CD4-positive, CD25-positive, alpha-beta regulatory T cell (primary cell): ENCODE data around the gene TEC. TPM values are rescaled to one million over a fixed set of nuclear protein-coding genes. Genes with fewer than 3 reads are reported as not detected.

Experiments used
- ATAC-seq, 2 donors: fragments of 150-1000 bp; cut with Tn5 transposase; one replicate each; pipeline ENCODE4 v1.10.0; 2021; ENCODE audit warnings: low read depth in 2 of 2, moderate number of reproducible peaks in 2 of 2, moderate library complexity in 1 of 2
- DNase-seq, 3 donors: peaks; one replicate each; pipeline versions ENCODE4 v3.0.0 to v3.0.0-alpha.2; 2012 to 2022; ENCODE audit warnings: mixed read lengths in 1 of 3
- H3K27ac ChIP-seq: one replicate; pipeline ENCODE4 v1.7.0; 2013; ENCODE audit warnings: mild to moderate bottlenecking, low read length; ENCODE audit not compliant: insufficient read depth, poor library complexity, severe bottlenecking
- H3K27me3 ChIP-seq: one replicate; pipeline ENCODE4 v1.7.0; 2013; ENCODE audit warnings: low read length; ENCODE audit not compliant: control insufficient read depth, insufficient read depth
- H3K36me3 ChIP-seq: one replicate; pipeline ENCODE4 v1.7.0; 2013; ENCODE audit warnings: mild to moderate bottlenecking, low read length, moderate library complexity; ENCODE audit not compliant: control insufficient read depth, insufficient read depth
- H3K4me1 ChIP-seq: 2 replicates; pipeline ENCODE4 v1.7.0; 2013; ENCODE audit warnings: mild to moderate bottlenecking, low read length; ENCODE audit not compliant: insufficient read depth, control insufficient read depth, poor library complexity, severe bottlenecking
- H3K4me3 ChIP-seq: one replicate; pipeline ENCODE4 v1.7.0; 2013; ENCODE audit warnings: low read depth, mild to moderate bottlenecking, low read length, moderate library complexity
- H3K9me3 ChIP-seq, 2 experiments: 1 replicate in 1 of 2; 2 replicates in 1 of 2; pipeline ENCODE4 v1.7.0; 2013; ENCODE audit warnings: low read length in 2 of 2, mild to moderate bottlenecking in 1 of 2, moderate library complexity in 1 of 2; ENCODE audit not compliant: control insufficient read depth in 2 of 2
- H3K27ac Mint-ChIP-seq, 3 donors: one replicate each; pipeline ENCODE4 v1.8.0; 2020 to 2022; ENCODE audit warnings: mild to moderate bottlenecking in 3 of 3, mixed read lengths in 3 of 3, moderate library complexity in 2 of 3
- H3K27me3 Mint-ChIP-seq: one replicate; pipeline ENCODE4 v1.8.0; 2022; ENCODE audit warnings: mild to moderate bottlenecking, mixed read lengths
- H3K36me3 Mint-ChIP-seq: one replicate; pipeline ENCODE4 v1.8.0; 2020; ENCODE audit warnings: mixed read lengths
- H3K4me1 Mint-ChIP-seq, 4 donors: one replicate each; pipeline ENCODE4 v1.8.0; 2020 to 2022; ENCODE audit warnings: mixed read lengths in 4 of 4, mild to moderate bottlenecking in 1 of 4
- H3K4me3 Mint-ChIP-seq, 4 donors: one replicate each; pipeline ENCODE4 v1.8.0; 2020 to 2022; ENCODE audit warnings: mild to moderate bottlenecking in 4 of 4, mixed read lengths in 4 of 4, moderate library complexity in 3 of 4
- H3K9me3 Mint-ChIP-seq, 7 donors: one replicate each; pipeline ENCODE4 v1.8.0; 2020 to 2022; ENCODE audit warnings: mixed read lengths in 7 of 7, mild to moderate bottlenecking in 3 of 7, moderate library complexity in 2 of 7
- polyA plus RNA-seq, 4 donors: library from polyadenylated mRNA; unstranded; fragments of 300-500 nt; fragmentation: Illumina TruSeq; gene quantifications; one replicate each; pipeline ENCODE4 v1.2.3, GENCODE V29; 2021
- total RNA-seq: library from RNA; stranded (reverse); gene quantifications from one replicate; pipeline ENCODE4 v1.2.3, GENCODE V29; 2022

Gene TEC
- total and polyA plus RNA-seq, 5 donors from 2014 or later = 0.17 to 3.0 (median 1.2) TPM

DNA sequence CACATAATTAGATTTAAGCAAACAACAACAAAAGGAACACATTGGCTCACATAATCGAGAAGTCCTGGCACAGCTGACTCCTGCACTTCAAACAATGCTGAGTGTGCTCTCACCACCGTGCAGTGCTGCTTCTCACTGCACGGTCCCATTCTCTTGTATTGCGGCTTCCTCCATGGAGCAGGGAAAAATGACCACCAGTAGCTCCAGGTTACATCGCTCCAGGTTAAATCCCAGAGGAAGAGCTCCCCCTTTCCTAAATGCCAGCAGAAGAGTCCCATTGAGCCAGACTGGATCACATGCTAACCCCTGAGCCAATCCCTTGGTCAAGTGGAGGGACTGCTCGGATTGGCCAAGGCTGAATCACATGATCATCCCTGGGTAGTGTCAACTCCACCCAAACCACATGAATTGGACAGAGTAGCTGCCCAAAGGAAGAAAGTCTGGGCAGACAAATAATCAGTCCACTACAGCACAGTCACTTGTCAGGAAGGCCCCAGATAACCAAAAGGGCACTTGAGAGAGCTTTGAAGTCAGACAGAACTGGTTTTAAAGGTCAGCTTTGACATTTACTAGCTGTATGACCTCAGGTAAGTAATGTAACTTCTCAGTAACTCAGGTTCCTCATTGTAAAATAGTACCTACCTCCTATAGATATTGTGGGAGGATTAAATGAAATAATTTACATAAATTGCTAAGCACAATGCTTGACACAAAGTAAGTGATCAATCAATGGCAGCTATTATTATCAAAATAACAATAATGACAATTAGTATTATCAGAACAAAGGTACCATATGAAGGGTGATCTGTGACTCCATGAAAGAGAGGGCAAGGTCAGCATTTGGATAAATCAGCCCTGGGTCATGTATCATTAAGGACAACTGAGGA lies 14.3 kb downstream of the TEC start:
- H3K4me3 ChIP-seq = no peak overlapping the region
- ATAC-seq = no peak
- no peak for DNase-seq
- no peaks in the 10 kb centered on the region for H3K4me1 ChIP-seq
- H3K27ac ChIP-seq = no peak overlapping the region
- no peak overlapping the region for H3K4me3 Mint-ChIP-seq
- H3K4me1 Mint-ChIP-seq = peaks cover 0 to 4% (median under 1%) of the 10 kb centered on the region in 4 donors
- no peaks in the 10 kb centered on the region for H3K27me3 ChIP-seq
- no peaks in the 10 kb centered on the region for H3K9me3 ChIP-seq
- no peak overlapping the region for H3K27ac Mint-ChIP-seq
- no peaks in the 10 kb centered on the region for H3K27me3 Mint-ChIP-seq
- H3K36me3 ChIP-seq = no peaks in the 10 kb centered on the region
- H3K9me3 Mint-ChIP-seq = peaks cover 0 to 3% (median 0%) of the 10 kb centered on the region in 7 donors
- H3K36me3 Mint-ChIP-seq = no peaks in the 10 kb centered on the region

DNA sequence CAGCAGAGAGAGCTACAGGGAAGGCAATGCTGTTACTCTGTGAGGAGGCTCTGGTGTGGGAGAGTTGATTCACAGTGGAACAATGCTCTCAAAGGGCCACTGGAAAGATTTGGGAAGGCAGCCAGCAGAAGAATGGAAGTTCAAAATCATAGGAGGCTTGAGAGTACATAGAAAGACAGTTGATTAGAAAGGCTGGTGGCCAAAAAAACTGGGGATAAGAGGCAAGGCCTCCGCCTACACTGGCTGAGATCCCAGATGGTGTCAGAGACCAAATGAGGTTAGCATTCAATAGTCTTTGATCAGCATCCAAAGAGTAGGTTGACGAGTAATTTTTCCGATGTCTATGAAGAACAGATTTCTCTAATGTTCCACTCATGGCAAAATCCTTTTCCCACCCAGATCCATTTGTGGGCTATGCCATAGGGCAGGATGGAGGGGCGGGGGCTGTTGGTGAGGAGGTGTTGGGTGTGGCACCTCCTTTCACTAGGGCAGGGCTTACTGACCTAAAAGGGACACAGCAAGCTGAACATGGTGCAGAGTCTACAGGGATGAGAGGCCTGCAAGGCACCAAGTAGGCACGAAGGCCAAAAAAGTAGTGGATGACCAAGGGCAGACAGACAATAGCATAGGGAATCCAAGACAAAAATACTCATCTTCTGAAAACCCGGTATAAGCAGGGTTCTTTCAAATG lies 15.1 kb downstream of the TEC start:
- ATAC-seq (no peak), DNase-seq (no peak)
- Mint-ChIP-seq H3K4me1 (peaks cover 0 to 4% (median under 1%) of the 10 kb centered on the region in 4 donors), H3K27ac (no peak overlapping the region), H3K9me3 (peaks cover 0 to 3% (median 0%) of the 10 kb centered on the region in 7 donors), H3K27me3 (no peaks in the 10 kb centered on the region), H3K36me3 (no peaks in the 10 kb centered on the region), H3K4me3 (no peak overlapping the region)
- H3K4me1 ChIP-seq = no peaks in the 10 kb centered on the region
- no peaks in the 10 kb centered on the region for H3K9me3 ChIP-seq
- H3K36me3 ChIP-seq = no peaks in the 10 kb centered on the region
- H3K27me3 ChIP-seq = no peaks in the 10 kb centered on the region
- no peak overlapping the region for H3K4me3 ChIP-seq
- H3K27ac ChIP-seq = no peak overlapping the region

DNA sequence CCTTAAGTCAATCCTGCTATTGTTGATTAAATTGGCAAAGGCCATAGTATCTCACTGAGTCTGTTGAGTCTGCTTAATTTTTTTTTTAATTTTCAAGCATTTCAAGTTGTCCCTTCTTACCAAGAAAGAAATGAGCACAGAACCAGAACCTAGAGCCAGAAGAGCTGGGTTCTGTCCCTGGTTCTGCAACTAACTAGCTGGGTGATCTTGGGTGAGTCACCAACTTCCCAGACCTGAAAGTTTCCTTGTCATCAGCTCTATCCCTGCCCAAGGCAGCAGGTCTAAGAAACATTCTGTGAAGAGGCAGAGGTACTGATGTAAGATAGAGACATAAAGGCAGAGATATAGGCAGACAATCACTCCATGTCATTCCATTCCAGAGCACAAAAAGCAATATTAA lies 17.3 kb downstream of the TEC start:
- Mint-ChIP-seq H3K4me3 (no peak overlapping the region), H3K27me3 (no peaks in the 10 kb centered on the region), H3K4me1 (peaks cover 0 to 2% (median under 1%) of the 10 kb centered on the region in 4 donors), H3K9me3 (peaks cover 0 to 3% (median 0%) of the 10 kb centered on the region in 7 donors), H3K36me3 (no peaks in the 10 kb centered on the region), H3K27ac (no peak overlapping the region)
- no peak for DNase-seq
- Histone ChIP-seq H3K27ac (no peak overlapping the region), H3K36me3 (no peaks in the 10 kb centered on the region), H3K4me3 (no peak overlapping the region), H3K27me3 (no peaks in the 10 kb centered on the region), H3K9me3 (no peaks in the 10 kb centered on the region), H3K4me1 (no peaks in the 10 kb centered on the region)
- ATAC-seq = no peak

DNA sequence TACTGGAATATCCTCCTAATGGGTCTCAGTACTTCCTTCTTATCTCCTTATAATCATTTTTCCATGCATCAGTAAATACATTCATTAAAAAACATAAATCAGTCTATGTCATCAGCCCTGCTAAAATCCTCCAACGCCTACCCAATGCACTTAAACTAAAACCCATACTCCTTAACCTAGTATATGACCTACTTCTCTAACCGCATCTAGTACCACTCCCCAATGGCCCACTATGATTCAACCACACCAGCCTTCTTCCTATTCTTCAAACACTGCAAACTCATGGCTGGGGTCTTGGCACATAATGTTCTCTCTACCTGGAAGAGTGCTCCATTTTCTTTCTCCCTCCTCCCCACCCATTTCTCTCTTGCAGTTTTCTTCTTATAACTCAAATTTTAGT lies 18.7 kb downstream of the TEC start:
- Histone ChIP-seq H3K36me3 (no peaks in the 10 kb centered on the region), H3K9me3 (no peaks in the 10 kb centered on the region), H3K4me1 (no peaks in the 10 kb centered on the region), H3K4me3 (no peak overlapping the region), H3K27me3 (no peaks in the 10 kb centered on the region), H3K27ac (no peak overlapping the region)
- Mint-ChIP-seq H3K27ac (no peak overlapping the region), H3K4me3 (no peak overlapping the region), H3K4me1 (peaks cover 0 to 2% (median 0%) of the 10 kb centered on the region in 4 donors), H3K36me3 (no peaks in the 10 kb centered on the region), H3K27me3 (no peaks in the 10 kb centered on the region), H3K9me3 (peaks cover 0 to 3% (median 0%) of the 10 kb centered on the region in 7 donors)
- no peak for ATAC-seq
- DNase-seq = no peak

DNA sequence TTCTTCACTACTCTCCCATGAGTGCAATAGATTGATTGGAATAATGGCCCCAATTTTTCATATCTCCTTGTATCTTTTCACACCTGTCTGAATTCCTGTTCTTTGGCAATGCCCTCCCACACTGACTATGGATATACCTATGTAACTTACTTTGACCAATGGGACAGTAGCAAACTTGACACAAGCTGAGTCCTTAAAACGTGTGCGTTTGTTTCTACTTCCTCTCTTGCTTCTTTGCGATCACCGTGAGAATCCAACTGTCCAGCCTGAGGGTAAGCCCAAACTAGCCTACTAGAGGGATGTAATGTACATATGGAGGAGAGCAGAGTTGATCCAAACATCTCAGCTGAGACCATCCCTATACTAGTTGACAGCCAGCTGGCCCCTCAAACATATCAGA lies 19.3 kb downstream of the TEC start:
- no peak for ATAC-seq
- no peak overlapping the region for H3K27ac ChIP-seq

DNA sequence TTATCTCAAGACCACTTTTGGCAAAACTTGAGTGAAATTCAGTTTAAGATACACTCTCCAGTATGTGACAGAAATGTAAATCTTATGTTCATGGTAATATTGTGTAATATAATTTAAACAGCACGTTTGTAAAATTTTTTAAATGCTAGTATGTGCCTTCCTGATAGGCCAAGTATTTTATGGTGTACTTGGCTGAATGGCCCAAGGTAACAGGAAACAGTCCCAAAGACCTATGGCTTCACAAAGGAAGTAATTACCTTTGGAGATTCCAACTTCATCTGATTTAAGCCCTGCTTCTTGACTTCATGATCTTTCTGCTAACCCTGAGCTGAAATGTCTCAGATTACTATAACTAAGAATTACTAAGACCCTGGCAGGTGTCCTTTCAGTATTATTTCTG lies 20.3 kb downstream of the TEC start:
- H3K36me3 ChIP-seq = no peaks in the 10 kb centered on the region
- no peak overlapping the region for H3K4me3 ChIP-seq
- no peaks in the 10 kb centered on the region for H3K27me3 ChIP-seq
- DNase-seq (no peak), ATAC-seq (no peak)
- Mint-ChIP-seq H3K27ac (no peak overlapping the region), H3K4me1 (peaks cover 0 to 2% (median 0%) of the 10 kb centered on the region in 4 donors), H3K9me3 (peaks cover 0 to 3% (median 0%) of the 10 kb centered on the region in 7 donors), H3K4me3 (no peak overlapping the region), H3K27me3 (peaks cover 4% of the 10 kb centered on the region), H3K36me3 (no peaks in the 10 kb centered on the region)
- H3K27ac ChIP-seq = no peak overlapping the region
- H3K4me1 ChIP-seq = no peaks in the 10 kb centered on the region
- H3K9me3 ChIP-seq = no peaks in the 10 kb centered on the region

More for the DNA sequence above, 19.3 kb downstream of the TEC start:
- no peak for DNase-seq
- Mint-ChIP-seq H3K27ac (no peak overlapping the region), H3K4me1 (peaks cover 0 to 2% (median 0%) of the 10 kb centered on the region in 4 donors), H3K4me3 (no peak overlapping the region), H3K9me3 (peaks cover 0 to 2% (median 0%) of the 10 kb centered on the region in 7 donors), H3K36me3 (no peaks in the 10 kb centered on the region), H3K27me3 (no peaks in the 10 kb centered on the region)
- H3K27me3 ChIP-seq = no peaks in the 10 kb centered on the region
- no peaks in the 10 kb centered on the region for H3K9me3 ChIP-seq
- H3K36me3 ChIP-seq = no peaks in the 10 kb centered on the region
- H3K4me3 ChIP-seq = no peak overlapping the region
- no peaks in the 10 kb centered on the region for H3K4me1 ChIP-seq

DNA sequence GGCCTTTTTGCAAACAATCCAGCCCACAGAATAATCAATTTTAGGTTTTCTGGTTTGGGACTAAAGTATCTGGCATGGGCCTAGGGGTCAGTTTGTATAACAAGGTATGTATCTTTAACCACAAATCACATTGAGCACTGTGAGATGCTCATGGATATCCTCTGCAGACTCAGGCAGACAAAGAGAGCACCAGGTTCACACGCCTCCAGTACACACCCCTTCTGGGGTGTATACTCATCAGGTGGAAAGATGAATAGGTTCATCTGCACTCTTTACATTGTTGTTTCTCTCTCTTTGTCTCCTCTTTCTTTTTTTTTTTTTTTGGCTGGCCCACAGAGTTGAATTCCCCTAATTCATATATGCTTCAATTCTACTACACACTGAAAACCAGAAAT lies 21.1 kb downstream of the TEC start:
- no peak overlapping the region for H3K27ac Mint-ChIP-seq

More for the DNA sequence above, 21.1 kb downstream of the TEC start:
- Histone ChIP-seq H3K4me1 (no peaks in the 10 kb centered on the region), H3K36me3 (no peaks in the 10 kb centered on the region), H3K27ac (no peak overlapping the region), H3K4me3 (no peak overlapping the region), H3K27me3 (no peaks in the 10 kb centered on the region), H3K9me3 (no peaks in the 10 kb centered on the region)
- H3K27me3 Mint-ChIP-seq = peaks cover 4% of the 10 kb centered on the region
- H3K4me1 Mint-ChIP-seq = peaks cover 0 to 2% (median 0%) of the 10 kb centered on the region in 4 donors
- H3K36me3 Mint-ChIP-seq = no peaks in the 10 kb centered on the region
- H3K9me3 Mint-ChIP-seq = peaks cover 0 to 3% (median 0%) of the 10 kb centered on the region in 7 donors
- no peak for DNase-seq
- ATAC-seq = no peak
- no peak overlapping the region for H3K4me3 Mint-ChIP-seq
